ENCODE data around the gene RAB26. TPM values are rescaled to one million over a fixed set of nuclear protein-coding genes. Genes with fewer than 3 reads are reported as not detected.
"Not testable (repeated sequence)": the region's sequence is repeated elsewhere in the genome, so short reads cannot be mapped to it uniquely, and the experiment has no call there.

The RAB26 gene
- total RNA-seq, 1 experiment from 2014 or later: 10.8 TPM

DNA sequence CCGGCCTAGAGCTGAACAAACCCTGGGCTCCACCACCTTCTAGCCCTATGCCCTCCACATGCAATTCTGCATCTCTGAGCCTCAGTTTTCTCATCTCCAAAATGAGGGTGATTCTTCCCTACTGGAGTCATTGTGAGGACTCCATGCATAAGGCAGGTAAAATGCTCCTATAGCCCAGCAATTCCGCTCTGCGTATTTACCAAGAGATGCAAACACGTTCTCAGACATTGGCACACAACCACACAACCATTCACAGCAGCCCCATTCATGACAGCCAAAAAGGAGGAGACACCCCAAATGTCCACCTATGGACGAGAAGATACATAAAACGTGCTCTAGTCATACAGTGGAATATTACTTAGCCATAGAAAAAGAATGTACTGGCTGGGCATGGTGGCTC is 51.9 kb downstream of the RAB26 start:
- Mint-ChIP-seq H3K27me3 (ENCODE audit: unreplicated experiment) (peaks cover 71% of the 10 kb centered on the region), H3K4me3 (ENCODE audit: low read depth, unreplicated experiment) (no peak overlapping the region), H3K4me1 (ENCODE audit: low read depth, unreplicated experiment) (peaks cover 11% of the 10 kb centered on the region), H3K27ac (ENCODE audit: unreplicated experiment) (no peak overlapping the region), H3K9me3 (ENCODE audit: low read depth, unreplicated experiment) (no peaks in the 10 kb centered on the region), H3K36me3 (ENCODE audit: insufficient read depth, unreplicated experiment) (peaks cover 23% of the 10 kb centered on the region)
- no TSS peak for BruUV-seq (replicated peaks)
- intact Hi-C loops (cut with micrococcal nuclease; ENCODE audit: unreplicated experiment): no loop called here
- TF ChIP-seq, protein P1, sequence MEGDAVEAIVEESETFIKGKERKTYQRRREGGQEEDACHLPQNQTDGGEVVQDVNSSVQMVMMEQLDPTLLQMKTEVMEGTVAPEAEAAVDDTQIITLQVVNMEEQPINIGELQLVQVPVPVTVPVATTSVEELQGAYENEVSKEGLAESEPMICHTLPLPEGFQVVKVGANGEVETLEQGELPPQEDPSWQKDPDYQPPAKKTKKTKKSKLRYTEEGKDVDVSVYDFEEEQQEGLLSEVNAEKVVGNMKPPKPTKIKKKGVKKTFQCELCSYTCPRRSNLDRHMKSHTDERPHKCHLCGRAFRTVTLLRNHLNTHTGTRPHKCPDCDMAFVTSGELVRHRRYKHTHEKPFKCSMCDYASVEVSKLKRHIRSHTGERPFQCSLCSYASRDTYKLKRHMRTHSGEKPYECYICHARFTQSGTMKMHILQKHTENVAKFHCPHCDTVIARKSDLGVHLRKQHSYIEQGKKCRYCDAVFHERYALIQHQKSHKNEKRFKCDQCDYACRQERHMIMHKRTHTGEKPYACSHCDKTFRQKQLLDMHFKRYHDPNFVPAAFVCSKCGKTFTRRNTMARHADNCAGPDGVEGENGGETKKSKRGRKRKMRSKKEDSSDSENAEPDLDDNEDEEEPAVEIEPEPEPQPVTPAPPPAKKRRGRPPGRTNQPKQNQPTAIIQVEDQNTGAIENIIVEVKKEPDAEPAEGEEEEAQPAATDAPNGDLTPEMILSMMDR (IDR thresholded peaks at IDR 0.05; ENCODE audit: unreplicated experiment): no peak
- DNase-seq: no peak
- CTCF ChIA-PET: interaction anchor here (0.6 kb wide), 1 partner anchor 493 kb away, joined by 3 read pairs; no protein-coding TSS in a partner anchor

GRCh38 chr16:2203119-2203688 is 54.8 kb downstream of the RAB26 start:
- BruUV-seq (replicated peaks); H3K27ac Mint-ChIP-seq (ENCODE audit: unreplicated experiment): not testable (repeated sequence)

More at GRCh38 chr16:2203119-2203688, 54.8 kb downstream of the RAB26 start:
- peaks cover 40% of the 10 kb centered on the region for H3K36me3 Mint-ChIP-seq (ENCODE audit: insufficient read depth, unreplicated experiment)
- peaks cover 28% of the 10 kb centered on the region for H3K4me1 Mint-ChIP-seq (ENCODE audit: low read depth, unreplicated experiment)
- DNase-seq; intact Hi-C loops (cut with micrococcal nuclease; ENCODE audit: unreplicated experiment); H3K9me3 Mint-ChIP-seq (ENCODE audit: low read depth, unreplicated experiment): not testable (repeated sequence)
- H3K27me3 Mint-ChIP-seq (ENCODE audit: unreplicated experiment): peaks cover 43% of the 10 kb centered on the region
- CTCF ChIA-PET: interaction anchor here (1.8 kb wide), 1 partner anchor 9 kb away, joined by 6 read pairs; no protein-coding TSS in a partner anchor
- H3K4me3 Mint-ChIP-seq (ENCODE audit: low read depth, unreplicated experiment): peak overlapping the region; percentile 33

Small RNA genes within 50 kb of the gene (microRNA-seq; reads per million reads assigned to microRNA genes)
- gene MIR3180-5 (not detected), gene MIR4516 (not detected), gene MIR6511B1 (not detected)

Other genes with a start within 250 kb of the RAB26 start
- 0.29 TPM in 1 of 2 replicates, not detected in the other for gene HS3ST6, start 230.2 kb upstream of the RAB26 start, total RNA-seq (2022)
- 20.3 and 27.1 TPM in 2 replicates for gene MSRB1, start 205.4 kb upstream of the RAB26 start, total RNA-seq (2022)
- gene RPL3L, start 193.9 kb upstream of the RAB26 start, total RNA-seq (2022): not detected in 2 replicates
- 148 and 153 TPM in 2 replicates for gene NDUFB10, start 189.1 kb upstream of the RAB26 start, total RNA-seq (2022)
- 2,674 and 2,950 TPM in 2 replicates for gene RPS2, start 183.8 kb upstream of the RAB26 start, total RNA-seq (2022)
- gene RNF151, start 181.8 kb upstream of the RAB26 start, total RNA-seq (2022): not detected in 2 replicates
- 62.0 and 71.1 TPM in 2 replicates for gene TBL3, start 176.6 kb upstream of the RAB26 start, total RNA-seq (2022)
- 10.1 and 11.8 TPM in 2 replicates for gene NOXO1, start 167.2 kb upstream of the RAB26 start, total RNA-seq (2022)
- 40.8 and 43.5 TPM in 2 replicates for gene GFER, start 164.4 kb upstream of the RAB26 start, total RNA-seq (2022)
- gene SYNGR3, start 158.7 kb upstream of the RAB26 start, total RNA-seq (2022): 3.6 and 3.8 TPM in 2 replicates
- 72.4 and 73.1 TPM in 2 replicates for gene ZNF598, start 138.8 kb upstream of the RAB26 start, total RNA-seq (2022)
- 1.5 and 4.2 TPM in 2 replicates for gene NPW, start 128.8 kb upstream of the RAB26 start, total RNA-seq (2022)
- 15.7 and 22.0 TPM in 2 replicates for gene NHERF2, start 121.7 kb upstream of the RAB26 start, total RNA-seq (2022)
- 32.8 and 33.8 TPM in 2 replicates for gene NTHL1, start 100.8 kb upstream of the RAB26 start, total RNA-seq (2022)
- gene TSC2, start 100.6 kb upstream of the RAB26 start, total RNA-seq (2022): 170 and 194 TPM in 2 replicates
- gene PKD1, start 12.7 kb upstream of the RAB26 start, total RNA-seq (2022): 82.0 and 86.0 TPM in 2 replicates
- 118 and 127 TPM in 2 replicates for gene TRAF7, start 7.2 kb downstream of the RAB26 start, total RNA-seq (2022)
- 1.4 and 2.6 TPM in 2 replicates for gene CASKIN1, start 48.0 kb downstream of the RAB26 start, total RNA-seq (2022)
- gene MLST8, start 56.8 kb downstream of the RAB26 start, total RNA-seq (2022): 58.0 and 59.7 TPM in 2 replicates
- gene BRICD5, start 62.2 kb downstream of the RAB26 start, total RNA-seq (2022): 15.8 and 17.3 TPM in 2 replicates
- gene PGP, start 66.2 kb downstream of the RAB26 start, total RNA-seq (2022): 45.0 and 49.6 TPM in 2 replicates
- 35.4 and 36.5 TPM in 2 replicates for gene E4F1, start 75.0 kb downstream of the RAB26 start, total RNA-seq (2022)
- 5.7 and 7.5 TPM in 2 replicates for gene DNASE1L2, start 87.8 kb downstream of the RAB26 start, total RNA-seq (2022)
- gene ECI1, start 103.0 kb downstream of the RAB26 start, total RNA-seq (2022): 85.7 and 87.5 TPM in 2 replicates
- gene RNPS1, start 119.5 kb downstream of the RAB26 start, total RNA-seq (2022): 287 and 301 TPM in 2 replicates
- gene ABCA3, start 192.1 kb downstream of the RAB26 start, total RNA-seq (2022): 7.6 and 9.6 TPM in 2 replicates

Measured in Calu3 (cell line).